COLO829 (cell line): ENCODE results near the gene ECHS1.
"Not testable (repeated sequence)": the region's sequence is repeated elsewhere in the genome, so short reads cannot be mapped to it uniquely, and the experiment has no call there.

ENCODE experiments used
- DNase-seq: peaks from one replicate; pipeline ENCODE4 v3.0.0; 2012; ENCODE audit warnings: low spot score

Gene ECHS1

GRCh38 chr10:133399123-133399601, 26.0 kb upstream of the ECHS1 start:
- no peak for DNase-seq

GRCh38 chr10:133397938-133398337, 24.8 kb upstream of the ECHS1 start:
- DNase-seq: no peak

DNA sequence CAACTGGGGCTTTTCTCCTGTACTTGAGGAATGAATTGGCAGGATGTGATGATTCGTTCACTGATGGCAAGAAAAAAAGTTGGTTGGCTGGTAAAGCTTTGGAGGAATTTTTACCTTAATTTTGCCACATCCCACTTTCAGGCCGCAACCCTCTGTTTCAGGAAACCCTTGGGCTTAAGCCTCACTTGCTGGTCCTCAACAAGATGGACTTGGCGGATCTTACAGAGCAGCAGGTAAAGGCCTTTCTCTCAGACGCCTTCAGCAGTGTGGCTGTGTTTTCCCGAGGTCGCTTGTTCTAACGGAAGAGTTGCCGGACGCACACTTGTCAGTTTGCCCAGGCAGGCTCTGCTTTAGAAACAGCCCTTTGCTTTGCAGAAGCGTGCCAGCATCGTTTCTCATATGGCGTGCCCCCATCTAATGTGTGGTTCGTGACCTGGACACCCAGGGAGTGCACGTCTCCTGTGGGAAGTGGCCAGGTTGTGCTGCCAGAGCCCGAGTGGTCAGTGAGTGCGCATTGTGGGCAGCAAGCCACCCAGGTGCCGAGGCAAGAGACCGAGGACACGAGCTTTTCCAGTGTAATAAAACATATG, 23.0 kb upstream of the ECHS1 start:
- no peak for DNase-seq

DNA sequence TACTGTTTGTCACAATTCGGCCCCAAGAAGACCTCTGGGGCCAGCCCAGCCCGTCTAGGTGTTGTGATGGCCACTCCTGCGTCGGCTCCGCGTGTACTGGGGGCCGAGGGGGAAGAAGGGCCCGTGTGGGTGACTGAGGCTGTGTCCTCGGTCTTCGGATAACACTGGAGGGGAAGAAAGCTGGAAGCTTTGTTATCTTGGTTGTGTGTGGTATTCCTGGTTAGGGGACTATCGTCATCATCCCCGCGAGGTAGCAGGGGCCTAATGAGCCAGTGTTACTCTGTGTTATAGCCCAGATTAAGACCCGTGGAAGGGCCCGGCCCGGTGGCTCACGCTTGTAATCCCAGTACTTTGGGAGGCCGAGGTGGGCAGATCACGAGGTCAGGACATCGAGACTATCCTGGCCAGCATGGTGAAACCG, 21.7 kb upstream of the ECHS1 start:
- DNase-seq: no peak

GRCh38 chr10:133394064-133394663, 21.0 kb upstream of the ECHS1 start, which contains the start of gene MTG1:
MTG1 (plus strand) TSS chr10:133394157; CDS start chr10:133394221, 64 bp downstream.
- DNase-seq: peak; percentile 94

DNA sequence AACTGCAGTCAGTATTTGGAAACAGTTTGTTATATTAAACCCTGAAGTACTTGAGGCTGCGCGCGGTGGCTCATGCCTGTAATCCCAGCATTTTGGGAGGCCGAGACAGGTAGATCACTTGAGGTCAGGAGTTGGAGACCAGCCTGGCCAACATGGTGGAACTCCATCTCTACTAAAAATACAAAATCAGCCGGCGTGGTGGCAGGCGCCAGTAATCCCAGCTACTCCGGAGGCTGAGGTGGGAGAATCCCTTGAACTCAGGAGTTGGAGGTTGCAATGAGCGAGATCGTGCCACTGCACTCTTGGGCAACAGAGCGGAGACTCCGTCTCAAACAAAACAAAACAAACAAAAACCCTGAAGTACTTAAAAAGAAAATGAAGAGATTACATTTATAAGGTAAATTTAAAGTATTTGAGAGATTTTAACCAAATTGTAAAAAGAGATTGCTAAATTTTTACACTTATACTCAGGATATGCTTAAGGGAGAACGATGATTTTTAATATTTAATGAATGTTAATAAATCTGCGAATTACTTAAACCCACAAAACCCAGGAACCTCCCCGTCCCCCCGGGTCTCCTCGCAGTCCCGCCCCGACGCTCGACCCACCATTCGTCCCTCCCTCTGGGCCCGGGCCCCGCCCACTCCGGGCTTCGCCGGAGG, 20.4 kb upstream of the ECHS1 start:
- no peak for DNase-seq

- DNase-seq: no peak
Measured at GRCh38 chr10:133391761-133392518, 18.8 kb upstream of the ECHS1 start.

DNA sequence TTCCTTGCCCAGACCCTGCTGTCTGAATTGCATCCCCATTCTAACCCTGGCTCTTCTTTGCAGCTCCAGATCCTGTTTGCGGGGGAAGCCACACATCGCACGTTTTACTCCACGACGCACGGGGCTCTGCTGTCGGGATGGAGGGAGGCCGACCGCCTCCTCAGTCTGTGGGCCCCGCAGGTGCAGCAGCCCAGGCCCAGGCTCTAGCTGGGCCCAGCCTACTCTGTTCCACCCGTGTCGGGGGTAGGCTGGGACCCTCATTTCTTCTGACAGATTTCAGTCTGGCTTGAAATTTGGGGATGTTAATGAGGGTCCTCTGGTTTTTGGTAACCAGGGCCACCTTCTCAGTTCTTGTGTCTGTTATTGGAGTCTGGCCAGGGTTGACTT, 18.1 kb upstream of the ECHS1 start:
- no peak for DNase-seq

DNA sequence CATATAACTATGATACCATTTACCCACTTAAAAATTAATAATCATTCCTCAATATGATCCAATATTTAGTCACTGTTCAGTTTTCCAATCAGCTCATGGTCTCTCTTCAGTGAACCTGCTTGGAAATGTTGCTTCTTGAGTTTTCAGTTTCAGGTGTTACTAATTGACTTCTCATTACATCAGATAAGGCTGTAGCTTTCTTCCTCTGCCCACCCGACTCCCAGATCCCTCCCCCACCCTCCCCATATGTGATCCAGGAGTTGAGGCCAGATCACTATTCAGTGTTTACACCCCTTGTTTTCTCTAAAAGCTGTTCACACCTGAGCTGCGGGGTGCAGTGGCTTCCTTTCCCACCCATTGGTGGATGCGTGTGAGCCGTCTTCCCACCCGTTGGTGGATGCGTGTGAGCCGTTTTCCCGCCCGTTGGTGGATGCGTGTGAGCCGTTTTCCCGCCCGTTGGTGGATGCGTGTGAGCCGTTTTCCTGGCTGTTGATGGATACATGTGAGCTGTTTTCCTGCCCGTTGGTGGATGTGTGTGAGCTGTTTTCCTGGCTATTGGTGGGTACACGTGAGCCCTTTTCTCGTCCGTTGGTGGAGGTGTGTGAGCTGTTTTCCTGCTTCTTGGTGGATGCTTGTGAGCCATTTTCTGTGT, 17.6 kb upstream of the ECHS1 start:
- no peak for DNase-seq

- no peak for DNase-seq
Measured at GRCh38 chr10:133388973-133389818, 16.0 kb upstream of the ECHS1 start.

- DNase-seq: no peak
Measured at GRCh38 chr10:133388236-133388972, 15.2 kb upstream of the ECHS1 start.

GRCh38 chr10:133386951-133387350, 13.8 kb upstream of the ECHS1 start:
- DNase-seq: not testable (repeated sequence)

GRCh38 chr10:133385214-133385613, 12.1 kb upstream of the ECHS1 start:
- DNase-seq: no peak

- no peak for DNase-seq
Measured at GRCh38 chr10:133384071-133384470, 10.9 kb upstream of the ECHS1 start.

DNA sequence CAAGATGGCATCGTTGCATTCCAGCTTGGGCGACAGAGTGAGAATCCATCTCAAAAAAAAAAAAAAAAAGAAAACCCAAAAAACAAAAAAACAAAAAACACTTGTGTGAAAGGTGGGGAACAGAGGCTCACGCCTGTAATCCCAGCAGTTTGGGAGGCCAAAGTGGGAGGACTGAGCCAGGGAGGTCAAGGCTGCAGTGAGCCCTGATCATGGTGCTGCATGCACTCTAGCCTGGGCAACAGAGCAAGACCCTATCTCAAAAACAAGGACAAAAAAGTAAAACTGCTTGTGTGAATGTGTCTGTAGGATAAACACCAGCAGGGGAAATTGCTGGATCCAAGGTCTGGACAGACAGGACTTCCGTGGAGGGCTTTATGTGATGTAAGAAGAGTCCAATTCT, 10.4 kb upstream of the ECHS1 start:
- no peak for DNase-seq

- DNase-seq: no peak
Measured at GRCh38 chr10:133381036-133381435, 7.9 kb upstream of the ECHS1 start.

GRCh38 chr10:133379801-133380666, 6.9 kb upstream of the ECHS1 start:
- no peak for DNase-seq

DNA sequence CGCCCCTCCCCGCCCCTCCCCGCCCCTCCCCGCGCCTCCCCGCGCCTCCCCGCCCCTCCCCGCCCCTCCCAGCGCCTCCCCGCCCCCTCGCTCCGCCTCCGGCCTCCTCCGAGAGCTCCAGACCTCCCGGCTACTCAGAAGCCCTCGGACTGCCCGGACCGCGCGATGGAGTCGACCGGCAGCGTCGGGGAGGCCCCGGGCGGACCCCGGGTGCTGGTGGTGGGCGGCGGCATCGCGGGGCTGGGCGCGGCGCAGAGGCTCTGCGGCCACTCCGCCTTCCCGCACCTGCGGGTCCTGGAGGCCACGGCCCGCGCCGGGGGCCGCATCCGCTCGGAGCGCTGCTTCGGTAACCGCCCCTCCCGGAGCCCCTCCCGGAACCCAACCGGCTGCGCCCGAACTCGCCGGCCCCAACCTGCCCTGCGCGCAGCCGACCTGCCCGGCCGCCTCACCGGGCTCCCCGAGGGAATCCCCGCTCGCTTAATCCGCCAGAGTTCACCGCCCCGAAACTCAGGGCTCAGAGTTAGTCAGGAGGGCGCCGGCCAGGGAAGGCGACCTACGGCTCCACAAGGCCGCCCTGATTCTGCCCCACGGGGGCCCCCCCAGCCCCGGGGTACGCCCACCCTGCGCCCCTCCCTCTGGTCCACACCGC, 6.1 kb upstream of the ECHS1 start, which contains the start of gene PAOX:
PAOX (plus strand) TSS at position 111 of the 649 bp plus-strand sequence; CDS start at position 166, 55 bp downstream.
- DNase-seq: peak; percentile 22
